ENCODE measurements around the gene ZBP1. TPM values are rescaled to one million over a fixed set of nuclear protein-coding genes. Genes with fewer than 3 reads are reported as not detected.

ZBP1 gene
- total RNA-seq, 1 experiment from 2014 or later, result not detected

DNA sequence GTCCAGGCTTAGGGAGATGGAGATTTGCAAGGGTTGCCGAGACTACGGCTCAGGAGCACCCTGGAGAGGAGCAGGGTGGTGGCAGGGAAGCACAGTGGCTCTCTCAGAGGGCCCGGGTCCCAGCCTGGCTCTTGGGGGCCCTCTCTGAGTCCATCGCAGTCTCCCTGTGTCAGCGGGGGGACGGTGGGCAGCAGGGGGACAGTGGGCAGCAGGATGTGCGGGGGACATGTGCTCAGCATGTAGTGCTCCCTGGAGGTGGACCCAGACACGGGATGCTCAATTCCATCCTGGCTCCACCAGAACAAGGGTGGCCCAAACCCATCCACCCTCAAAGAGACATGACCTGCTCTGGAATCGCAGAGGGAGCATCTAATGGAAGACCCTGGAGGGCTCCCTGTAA is 43.0 kb upstream of the ZBP1 start:
- no peaks in the 10 kb centered on the region for H4K20me1 ChIP-seq (ENCODE audit: insufficient read depth)
- no peak overlapping the region for H3K4me2 ChIP-seq (ENCODE audit: low read length)
- no peaks in the 10 kb centered on the region; a peak in 1 of 4 replicates for H3K9me3 ChIP-seq (ENCODE audit: control insufficient read depth in 1 of 2, insufficient read depth in 1 of 2, low read depth in 1 of 2, low read length in 2 of 2)
- no peak overlapping the region for H2AFZ ChIP-seq (ENCODE audit: low read depth, low read length, poor library complexity, severe bottlenecking)
- H3K4me3 ChIP-seq (replicated peaks in 1 of 2; ENCODE audit: low read depth in 1 of 2, low read length in 2 of 2), result no peak overlapping the region
- intact Hi-C loops (cut with micrococcal nuclease), result no loop called here
- H3K9ac ChIP-seq (ENCODE audit: low read length), result no peak overlapping the region
- H3K36me3 ChIP-seq (ENCODE audit: control insufficient read depth in 1 of 2, insufficient read depth in 2 of 2, low read length in 2 of 2), result no peaks in the 10 kb centered on the region
- no peaks in the 10 kb centered on the region for H3K4me1 ChIP-seq (ENCODE audit: control insufficient read depth in 1 of 2, insufficient read depth in 2 of 2, low read length in 2 of 2)
- POLR2A ChIA-PET, result no interaction called here
- no peaks in the 10 kb centered on the region for H3K9me2 ChIP-seq (ENCODE audit: insufficient read depth)
- TF ChIP-seq, protein P1, sequence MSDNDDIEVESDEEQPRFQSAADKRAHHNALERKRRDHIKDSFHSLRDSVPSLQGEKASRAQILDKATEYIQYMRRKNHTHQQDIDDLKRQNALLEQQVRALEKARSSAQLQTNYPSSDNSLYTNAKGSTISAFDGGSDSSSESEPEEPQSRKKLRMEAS (IDR thresholded peaks at IDR 0.05), result no peak
- no peak for TF ChIP-seq TCF7L2 (IDR thresholded peaks at IDR 0.05; ENCODE audit: borderline replicate concordance, extremely low read depth, insufficient read depth, insufficient read length)
- TF ChIP-seq, protein P2, sequence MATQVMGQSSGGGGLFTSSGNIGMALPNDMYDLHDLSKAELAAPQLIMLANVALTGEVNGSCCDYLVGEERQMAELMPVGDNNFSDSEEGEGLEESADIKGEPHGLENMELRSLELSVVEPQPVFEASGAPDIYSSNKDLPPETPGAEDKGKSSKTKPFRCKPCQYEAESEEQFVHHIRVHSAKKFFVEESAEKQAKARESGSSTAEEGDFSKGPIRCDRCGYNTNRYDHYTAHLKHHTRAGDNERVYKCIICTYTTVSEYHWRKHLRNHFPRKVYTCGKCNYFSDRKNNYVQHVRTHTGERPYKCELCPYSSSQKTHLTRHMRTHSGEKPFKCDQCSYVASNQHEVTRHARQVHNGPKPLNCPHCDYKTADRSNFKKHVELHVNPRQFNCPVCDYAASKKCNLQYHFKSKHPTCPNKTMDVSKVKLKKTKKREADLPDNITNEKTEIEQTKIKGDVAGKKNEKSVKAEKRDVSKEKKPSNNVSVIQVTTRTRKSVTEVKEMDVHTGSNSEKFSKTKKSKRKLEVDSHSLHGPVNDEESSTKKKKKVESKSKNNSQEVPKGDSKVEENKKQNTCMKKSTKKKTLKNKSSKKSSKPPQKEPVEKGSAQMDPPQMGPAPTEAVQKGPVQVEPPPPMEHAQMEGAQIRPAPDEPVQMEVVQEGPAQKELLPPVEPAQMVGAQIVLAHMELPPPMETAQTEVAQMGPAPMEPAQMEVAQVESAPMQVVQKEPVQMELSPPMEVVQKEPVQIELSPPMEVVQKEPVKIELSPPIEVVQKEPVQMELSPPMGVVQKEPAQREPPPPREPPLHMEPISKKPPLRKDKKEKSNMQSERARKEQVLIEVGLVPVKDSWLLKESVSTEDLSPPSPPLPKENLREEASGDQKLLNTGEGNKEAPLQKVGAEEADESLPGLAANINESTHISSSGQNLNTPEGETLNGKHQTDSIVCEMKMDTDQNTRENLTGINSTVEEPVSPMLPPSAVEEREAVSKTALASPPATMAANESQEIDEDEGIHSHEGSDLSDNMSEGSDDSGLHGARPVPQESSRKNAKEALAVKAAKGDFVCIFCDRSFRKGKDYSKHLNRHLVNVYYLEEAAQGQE (IDR thresholded peaks at IDR 0.05; ENCODE audit: low read depth), result no peak
- no peak for TF ChIP-seq ZFX (IDR thresholded peaks at IDR 0.05)
- no peak for TF ChIP-seq SIN3A (IDR thresholded peaks at IDR 0.05; ENCODE audit: low read depth)
- TF ChIP-seq EGR1 (IDR thresholded peaks at IDR 0.05; ENCODE audit: low read depth), result no peak
- no peak for TF ChIP-seq JUND (IDR thresholded peaks at IDR 0.05)
- TF ChIP-seq, protein P3, sequence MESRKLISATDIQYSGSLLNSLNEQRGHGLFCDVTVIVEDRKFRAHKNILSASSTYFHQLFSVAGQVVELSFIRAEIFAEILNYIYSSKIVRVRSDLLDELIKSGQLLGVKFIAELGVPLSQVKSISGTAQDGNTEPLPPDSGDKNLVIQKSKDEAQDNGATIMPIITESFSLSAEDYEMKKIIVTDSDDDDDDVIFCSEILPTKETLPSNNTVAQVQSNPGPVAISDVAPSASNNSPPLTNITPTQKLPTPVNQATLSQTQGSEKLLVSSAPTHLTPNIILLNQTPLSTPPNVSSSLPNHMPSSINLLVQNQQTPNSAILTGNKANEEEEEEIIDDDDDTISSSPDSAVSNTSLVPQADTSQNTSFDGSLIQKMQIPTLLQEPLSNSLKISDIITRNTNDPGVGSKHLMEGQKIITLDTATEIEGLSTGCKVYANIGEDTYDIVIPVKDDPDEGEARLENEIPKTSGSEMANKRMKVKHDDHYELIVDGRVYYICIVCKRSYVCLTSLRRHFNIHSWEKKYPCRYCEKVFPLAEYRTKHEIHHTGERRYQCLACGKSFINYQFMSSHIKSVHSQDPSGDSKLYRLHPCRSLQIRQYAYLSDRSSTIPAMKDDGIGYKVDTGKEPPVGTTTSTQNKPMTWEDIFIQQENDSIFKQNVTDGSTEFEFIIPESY (IDR thresholded peaks at IDR 0.05; ENCODE audit: extremely low read depth, insufficient replicate concordance, low read length), result no peak
- TF ChIP-seq, protein P4, sequence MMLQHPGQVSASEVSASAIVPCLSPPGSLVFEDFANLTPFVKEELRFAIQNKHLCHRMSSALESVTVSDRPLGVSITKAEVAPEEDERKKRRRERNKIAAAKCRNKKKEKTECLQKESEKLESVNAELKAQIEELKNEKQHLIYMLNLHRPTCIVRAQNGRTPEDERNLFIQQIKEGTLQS (IDR thresholded peaks at IDR 0.05), result no peak
- no peak for TF ChIP-seq SRF (IDR thresholded peaks at IDR 0.05; ENCODE audit: low read depth)
- no peak for TF ChIP-seq ZNF274 (IDR thresholded peaks at IDR 0.05; ENCODE audit: low read depth, low read length)
- TF ChIP-seq YY1 (IDR thresholded peaks at IDR 0.05; ENCODE audit: extremely low read depth, insufficient replicate concordance, low read depth, low read length), result no peak
- TF ChIP-seq SP1 (IDR thresholded peaks at IDR 0.05; ENCODE audit: low read depth), result no peak
- no TSS peak for BruUV-seq (replicated peaks)
- DNase-seq (ENCODE audit: low read depth, low spot score) (no peak), ATAC-seq (no peak)
- 0 out of 2 replicates have a peak, but pooled peaks cover 4% of the 10 kb centered on the region for H3K27me3 ChIP-seq (ENCODE audit: insufficient read depth, low read length)
- no peak overlapping the region for H3K27ac ChIP-seq (ENCODE audit: low read depth, low read length)
- RAD21 ChIA-PET (ENCODE audit: low non-redundant PET in 1 of 2, low total read pairs in 2 of 2, uncharacterized antibody in 2 of 2, unreplicated experiment in 2 of 2), result no interaction called here
- H3K79me2 ChIP-seq (ENCODE audit: insufficient read depth, low read length), result no peaks in the 10 kb centered on the region
- CTCF ChIA-PET, result no interaction called here

Data from HCT116 (cell line).